ENCODE results near the gene GM2A. TPM values are rescaled to one million over a fixed set of nuclear protein-coding genes. Genes with fewer than 3 reads are reported as not detected.

The GM2A gene
- total and polyA plus RNA-seq, 9 donors, result 14.7 to 52.8 (median 28.6) TPM

DNA sequence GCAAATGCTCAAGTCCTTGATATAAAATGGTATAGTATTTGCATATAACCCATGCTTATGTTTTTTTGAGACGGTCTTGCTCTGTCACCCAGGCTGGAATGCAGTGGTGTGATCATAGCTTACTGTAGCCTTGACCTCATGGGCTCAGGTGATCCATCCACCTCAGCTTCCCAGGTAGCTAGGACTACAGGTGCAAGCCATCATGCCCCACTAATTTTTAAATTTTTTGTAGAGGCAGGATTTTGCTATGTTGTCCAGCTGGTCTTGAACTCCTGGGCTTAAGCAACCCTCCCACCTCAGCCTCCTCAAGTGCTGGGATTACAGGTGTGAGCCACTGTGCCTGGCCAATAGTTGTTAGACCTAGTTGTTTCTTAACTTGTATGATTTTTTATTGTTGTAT, 33.3 kb downstream of the GM2A start:
- no peaks in the 10 kb centered on the region for H3K27me3 ChIP-seq
- no peaks in the 10 kb centered on the region for H3K9me3 ChIP-seq
- DNase-seq, result no peak
- H3K4me1 ChIP-seq (ENCODE audit: insufficient read depth), result no peaks in the 10 kb centered on the region
- no peaks in the 10 kb centered on the region for H3K36me3 ChIP-seq
- no peak overlapping the region for H3K27ac ChIP-seq
- no peak overlapping the region for H3K4me3 ChIP-seq
- intact Hi-C loops (cut with DNase I), result no loop called here
- TF ChIP-seq EP300 (IDR thresholded peaks at IDR 0.05) (no peak), CTCF (IDR thresholded peaks at IDR 0.05) (no peak), POLR2A (IDR thresholded peaks at IDR 0.05) (no peak)
- 85 to 100% (median 87%) methylated on average over 1 of the region's 1 CpG for WGBS, 3 donors

DNA sequence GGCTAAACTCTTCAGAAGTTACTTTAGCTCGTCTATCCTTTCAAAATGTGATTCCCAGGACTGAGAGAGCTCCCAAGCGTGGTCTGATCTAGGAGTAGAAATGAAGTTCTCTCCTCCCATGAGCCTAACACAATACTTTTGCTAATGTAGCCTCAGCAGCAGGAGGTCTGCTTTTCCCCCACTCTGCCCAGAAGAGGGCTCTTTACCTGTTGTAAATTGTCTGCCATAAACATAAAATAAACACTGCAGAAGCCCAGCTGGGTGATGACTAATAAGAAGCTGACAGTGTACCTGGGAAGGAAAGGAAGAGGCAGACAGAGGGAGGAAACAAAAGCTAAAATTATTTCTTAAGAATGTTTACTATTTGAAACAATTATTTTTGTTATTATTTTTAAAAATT, 35.2 kb downstream of the GM2A start:
- intact Hi-C loops (cut with DNase I), result no loop called here

GRCh38 chr5:151293624-151294023, 40.6 kb downstream of the GM2A start:
- no peak for DNase-seq
- 22 to 38% (median 30%) methylated on average over 4 of the region's 4 CpGs for WGBS, 3 donors
- Histone ChIP-seq H3K27ac (no peak overlapping the region), H3K4me3 (no peak overlapping the region), H3K4me1 (ENCODE audit: insufficient read depth) (no peaks in the 10 kb centered on the region), H3K27me3 (no peaks in the 10 kb centered on the region), H3K36me3 (no peaks in the 10 kb centered on the region), H3K9me3 (no peaks in the 10 kb centered on the region)
- TF ChIP-seq CTCF (IDR thresholded peaks at IDR 0.05) (no peak), POLR2A (IDR thresholded peaks at IDR 0.05) (no peak), EP300 (IDR thresholded peaks at IDR 0.05) (no peak)
- intact Hi-C loops (cut with DNase I), result no loop called here

More for the DNA sequence above, 35.2 kb downstream of the GM2A start:
- Histone ChIP-seq H3K27me3 (no peaks in the 10 kb centered on the region), H3K4me1 (ENCODE audit: insufficient read depth) (no peaks in the 10 kb centered on the region), H3K9me3 (no peaks in the 10 kb centered on the region), H3K27ac (no peak overlapping the region), H3K4me3 (no peak overlapping the region), H3K36me3 (no peaks in the 10 kb centered on the region)
- 44 to 48% (median 46%) methylated on average over 2 of the region's 2 CpGs for WGBS, 3 donors
- no peak for DNase-seq
- TF ChIP-seq POLR2A (IDR thresholded peaks at IDR 0.05), result no peak

GRCh38 chr5:151295138-151295537, 42.2 kb downstream of the GM2A start:
- no peaks in the 10 kb centered on the region for H3K27me3 ChIP-seq
- H3K4me1 ChIP-seq (ENCODE audit: insufficient read depth), result no peaks in the 10 kb centered on the region
- intact Hi-C loops (cut with DNase I), result no loop called here
- no peaks in the 10 kb centered on the region for H3K9me3 ChIP-seq
- DNase-seq, result no peak
- TF ChIP-seq EP300 (IDR thresholded peaks at IDR 0.05) (no peak), CTCF (IDR thresholded peaks at IDR 0.05) (no peak), POLR2A (IDR thresholded peaks at IDR 0.05) (no peak)
- H3K36me3 ChIP-seq, result no peaks in the 10 kb centered on the region
- 67 to 79% (median 72%) methylated on average over 5 of the region's 5 CpGs for WGBS, 3 donors
- H3K27ac ChIP-seq, result no peak overlapping the region
- H3K4me3 ChIP-seq, result no peak overlapping the region

DNA sequence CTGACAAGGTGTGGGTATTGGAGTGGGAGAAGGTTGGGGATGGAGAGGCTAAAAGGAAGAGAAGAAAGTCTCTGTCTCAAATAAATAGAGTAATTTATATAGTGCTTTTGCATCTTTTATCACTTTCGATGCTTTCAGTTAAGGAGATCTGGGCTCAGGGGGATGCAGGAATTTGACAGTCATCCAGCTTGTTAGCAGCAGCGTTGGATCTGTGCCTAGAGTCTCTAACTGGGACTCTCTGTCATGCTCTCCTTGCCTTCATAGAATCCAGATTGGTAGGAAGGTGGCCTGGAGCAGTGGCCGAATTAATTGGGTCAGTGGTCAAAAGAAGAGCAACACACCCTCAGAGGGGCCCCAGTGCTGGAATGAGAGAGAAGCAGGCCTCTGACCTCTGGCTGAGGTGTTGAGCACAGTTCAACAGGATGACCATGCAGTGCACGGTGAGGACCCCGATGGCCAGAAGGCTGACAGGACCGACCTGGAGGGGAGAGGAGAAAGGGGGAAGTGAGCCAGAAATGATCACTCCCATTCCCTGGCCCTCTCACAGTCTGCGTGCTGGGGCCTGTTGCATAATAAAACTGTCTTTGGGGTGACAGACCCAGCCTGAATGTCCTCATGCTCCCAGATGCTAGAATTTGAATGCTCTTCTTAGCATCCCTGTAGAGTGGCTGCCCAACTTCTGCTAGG, 42.9 kb downstream of the GM2A start:
- TF ChIP-seq POLR2A (IDR thresholded peaks at IDR 0.05) (no peak), CTCF (IDR thresholded peaks at IDR 0.05) (no peak), EP300 (IDR thresholded peaks at IDR 0.05) (no peak)
- intact Hi-C loops (cut with DNase I), result no loop called here
- H3K36me3 ChIP-seq, result no peaks in the 10 kb centered on the region
- no peak for DNase-seq
- no peaks in the 10 kb centered on the region for H3K4me1 ChIP-seq (ENCODE audit: insufficient read depth)
- no peaks in the 10 kb centered on the region for H3K9me3 ChIP-seq
- H3K27ac ChIP-seq, result no peak overlapping the region
- H3K27me3 ChIP-seq, result no peaks in the 10 kb centered on the region
- H3K4me3 ChIP-seq, result no peak overlapping the region
- whole genome bisulfite sequencing, 3 donors, result 23 to 32% (median 28%) methylated on average over 7 of the region's 7 CpGs
